HG03342 (cell line): ENCODE measurements around the gene FBXO21.

ENCODE experiments used
- ATAC-seq: cut with Tn5 transposase; IDR thresholded peaks from one replicate; pipeline ENCODE4 v1.9.1; 2021; ENCODE audit warnings: mild to moderate bottlenecking, moderate library complexity; ENCODE audit not compliant: unreplicated experiment

The FBXO21 gene

GRCh38 chr12:117166107-117166506 is 24.2 kb downstream of the FBXO21 start:
- ATAC-seq = no peak

GRCh38 chr12:117165342-117165741 is 24.9 kb downstream of the FBXO21 start:
- no peak for ATAC-seq

- ATAC-seq = no peak
Observed at GRCh38 chr12:117162633-117163032, 27.6 kb downstream of the FBXO21 start.

GRCh38 chr12:117162167-117162539 is 28.1 kb downstream of the FBXO21 start:
- no peak for ATAC-seq

- no peak for ATAC-seq
Observed at GRCh38 chr12:117161460-117162166, 28.7 kb downstream of the FBXO21 start.

GRCh38 chr12:117159674-117160073 is 30.6 kb downstream of the FBXO21 start:
- ATAC-seq = no peak

GRCh38 chr12:117158911-117159553 is 31.2 kb downstream of the FBXO21 start:
- ATAC-seq = no peak

- ATAC-seq = no peak
Observed at GRCh38 chr12:117158096-117158495, 32.2 kb downstream of the FBXO21 start.

GRCh38 chr12:117155278-117156060 is 34.8 kb downstream of the FBXO21 start:
- peak; percentile 77 for ATAC-seq

GRCh38 chr12:117152793-117153775 is 37.2 kb downstream of the FBXO21 start:
- ATAC-seq = no peak

GRCh38 chr12:117151403-117152031 is 38.8 kb downstream of the FBXO21 start:
- no peak for ATAC-seq

- no peak for ATAC-seq
Observed at GRCh38 chr12:117149431-117149830, 40.8 kb downstream of the FBXO21 start.

- ATAC-seq = no peak
Observed at GRCh38 chr12:117148642-117149041, 41.6 kb downstream of the FBXO21 start.

GRCh38 chr12:117147639-117148038 is 42.6 kb downstream of the FBXO21 start:
- ATAC-seq = no peak

GRCh38 chr12:117145597-117146154 is 44.6 kb downstream of the FBXO21 start:
- ATAC-seq = no peak

GRCh38 chr12:117144599-117144998 is 45.7 kb downstream of the FBXO21 start:
- no peak for ATAC-seq

GRCh38 chr12:117143008-117143532 is 47.2 kb downstream of the FBXO21 start:
- ATAC-seq = no peak

GRCh38 chr12:117142094-117142493 is 48.2 kb downstream of the FBXO21 start:
- ATAC-seq = no peak

GRCh38 chr12:117141097-117141898 is 49.0 kb downstream of the FBXO21 start:
- no peak for ATAC-seq
